Keratinocyte (primary cell): ENCODE measurements around the gene PRKAR2A.
"Not testable (repeated sequence)": the region's sequence is repeated elsewhere in the genome, so short reads cannot be mapped to it uniquely, and the experiment has no call there.

Experiments
- EZH2 ChIP-seq: IDR thresholded peaks from one replicate; pipeline ENCODE4 v1.6.1; 2012; ENCODE audit warnings: inconsistent platforms, mild to moderate bottlenecking, low read length, moderate library complexity
- TF ChIP-seq, protein P1 (sequence below), 3 experiments: IDR thresholded peaks in 1 of 3; conservative IDR thresholded peaks in 1 of 3; optimal IDR thresholded peaks in 1 of 3; 2 replicates in 2 of 3; 3 replicates in 1 of 3; pipeline versions ENCODE3 to v1.5.1; 2011; ENCODE audit warnings: low read length in 3 of 3, mild to moderate bottlenecking in 3 of 3, moderate library complexity in 2 of 3, control low read depth in 1 of 3, inconsistent platforms in 1 of 3; ENCODE audit not compliant: insufficient read depth in 2 of 3; ENCODE audit errors: extremely low read depth in 1 of 3

DNA sequence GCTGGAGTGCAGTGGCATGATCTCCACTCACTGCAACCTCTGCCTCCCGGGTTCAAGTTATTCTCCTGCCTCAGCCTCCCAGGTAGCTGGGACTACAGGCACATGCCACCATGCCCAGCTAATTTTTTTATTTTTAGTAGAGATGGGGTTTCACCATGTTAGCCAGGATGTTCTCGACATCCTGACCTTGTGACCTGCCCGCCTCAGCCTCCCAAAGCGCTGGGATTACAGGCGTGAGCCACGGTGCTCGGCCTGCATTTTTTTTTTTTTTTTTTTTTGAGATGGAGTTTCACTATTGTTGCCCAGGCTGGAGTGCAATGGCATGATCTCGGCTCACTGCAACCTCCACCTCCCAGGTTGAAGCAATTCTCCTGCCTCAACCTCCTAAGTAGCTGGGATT is 69.1 kb downstream of the PRKAR2A start:
- TF ChIP-seq, protein P1, sequence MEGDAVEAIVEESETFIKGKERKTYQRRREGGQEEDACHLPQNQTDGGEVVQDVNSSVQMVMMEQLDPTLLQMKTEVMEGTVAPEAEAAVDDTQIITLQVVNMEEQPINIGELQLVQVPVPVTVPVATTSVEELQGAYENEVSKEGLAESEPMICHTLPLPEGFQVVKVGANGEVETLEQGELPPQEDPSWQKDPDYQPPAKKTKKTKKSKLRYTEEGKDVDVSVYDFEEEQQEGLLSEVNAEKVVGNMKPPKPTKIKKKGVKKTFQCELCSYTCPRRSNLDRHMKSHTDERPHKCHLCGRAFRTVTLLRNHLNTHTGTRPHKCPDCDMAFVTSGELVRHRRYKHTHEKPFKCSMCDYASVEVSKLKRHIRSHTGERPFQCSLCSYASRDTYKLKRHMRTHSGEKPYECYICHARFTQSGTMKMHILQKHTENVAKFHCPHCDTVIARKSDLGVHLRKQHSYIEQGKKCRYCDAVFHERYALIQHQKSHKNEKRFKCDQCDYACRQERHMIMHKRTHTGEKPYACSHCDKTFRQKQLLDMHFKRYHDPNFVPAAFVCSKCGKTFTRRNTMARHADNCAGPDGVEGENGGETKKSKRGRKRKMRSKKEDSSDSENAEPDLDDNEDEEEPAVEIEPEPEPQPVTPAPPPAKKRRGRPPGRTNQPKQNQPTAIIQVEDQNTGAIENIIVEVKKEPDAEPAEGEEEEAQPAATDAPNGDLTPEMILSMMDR (optimal IDR thresholded peaks at IDR 0.05 in 1 of 3, IDR thresholded peaks at IDR 0.05 in 1 of 3, conservative IDR thresholded peaks at IDR 0.05 in 1 of 3; ENCODE audit: extremely low read depth in 1 of 3, insufficient read depth in 2 of 3, low read length in 3 of 3) = not testable (repeated sequence)
- TF ChIP-seq EZH2 = not testable (repeated sequence)
